Esophagus squamous epithelium (tissue), 5 donors: ENCODE data around the gene MCOLN2. TPM values are rescaled to one million over a fixed set of nuclear protein-coding genes. Genes with fewer than 3 reads are reported as not detected.
A peak's percentile ranks its signal among the peaks of the same experiment; 100 is the strongest.

Experiments
- DNase-seq: peaks from one replicate; lab custom pipeline; 2025; lab: John Stamatoyannopoulos, UW
- H3K27ac ChIP-seq, 4 donors: fragments of 200-600 bp; sonication (generic); one replicate each; pipeline ENCODE4 v1.5.1; 2016 to 2019; ENCODE audit warnings: mild to moderate bottlenecking in 1 of 4
- H3K27me3 ChIP-seq, 4 donors: fragments of 200-600 bp; sonication (generic); 1 replicate in 3 of 4; 2 replicates in 1 of 4; pipeline versions ENCODE4 v1.5.1 to v1.6.0; 2017 to 2021; ENCODE audit warnings: antibody characterized with exemption in 1 of 4
- H3K36me3 ChIP-seq, 3 donors: fragments of 200-600 bp; sonication (generic); one replicate each; pipeline ENCODE4 v1.5.1; 2016 to 2019
- H3K4me1 ChIP-seq, 3 donors: fragments of 200-600 bp; sonication (generic); one replicate each; pipeline ENCODE4 v1.5.1; 2017 to 2019
- H3K4me3 ChIP-seq, 4 donors: fragments of 200-600 bp; sonication (generic); 1 replicate in 3 of 4; 2 replicates in 1 of 4; pipeline ENCODE4 v1.5.1; 2016 to 2019; ENCODE audit warnings: mild to moderate bottlenecking in 2 of 4, moderate library complexity in 1 of 4
- H3K9me3 ChIP-seq, 3 donors: fragments of 200-600 bp; sonication (generic); one replicate each; pipeline ENCODE4 v1.5.1; 2016 to 2019
- POLR2A ChIP-seq, 4 donors: fragments of 450-650 bp; IDR thresholded peaks; one replicate each; pipeline ENCODE4 v1.6.1; 2017; ENCODE audit warnings: antibody characterized with exemption in 4 of 4, mild to moderate bottlenecking in 4 of 4, moderate library complexity in 3 of 4
- WGBS, 2 donors: methylation state at CpG; one replicate each; pipeline ENCODE4 v1.1.5; 2018; 5-methylcytosine and 5-hydroxymethylcytosine counted together
- intact Hi-C: fragments of 100-400 bp; cut with DNase I; formaldehyde crosslinking; loops from one replicate; pipeline ENCODE4 v1.15.0; 2022
- total RNA-seq, 4 donors: library from RNA; depleted of rRNA; stranded (reverse); fragments of >200 nt; gene quantifications; one replicate each; pipeline ENCODE4 v1.1.0, GENCODE V29; 2016
- TF ChIP-seq, protein P1 (sequence below), 6 experiments: fragments of 450-650 bp in 4 of 6; fragments of 200-600 bp in 2 of 6; sonication (generic) in 2 of 6; IDR thresholded peaks; one replicate each; pipeline ENCODE4 v1.5.1; 2016 to 2019; ENCODE audit warnings: antibody characterized with exemption in 6 of 6, mild to moderate bottlenecking in 4 of 6, moderate library complexity in 4 of 6
- donor health status: DM: yes; HTN: yes; CAD: no.

Gene MCOLN2
- total RNA-seq, 4 donors from 2014 or later, result 0.38 to 4.4 (median 2.4) TPM

DNA sequence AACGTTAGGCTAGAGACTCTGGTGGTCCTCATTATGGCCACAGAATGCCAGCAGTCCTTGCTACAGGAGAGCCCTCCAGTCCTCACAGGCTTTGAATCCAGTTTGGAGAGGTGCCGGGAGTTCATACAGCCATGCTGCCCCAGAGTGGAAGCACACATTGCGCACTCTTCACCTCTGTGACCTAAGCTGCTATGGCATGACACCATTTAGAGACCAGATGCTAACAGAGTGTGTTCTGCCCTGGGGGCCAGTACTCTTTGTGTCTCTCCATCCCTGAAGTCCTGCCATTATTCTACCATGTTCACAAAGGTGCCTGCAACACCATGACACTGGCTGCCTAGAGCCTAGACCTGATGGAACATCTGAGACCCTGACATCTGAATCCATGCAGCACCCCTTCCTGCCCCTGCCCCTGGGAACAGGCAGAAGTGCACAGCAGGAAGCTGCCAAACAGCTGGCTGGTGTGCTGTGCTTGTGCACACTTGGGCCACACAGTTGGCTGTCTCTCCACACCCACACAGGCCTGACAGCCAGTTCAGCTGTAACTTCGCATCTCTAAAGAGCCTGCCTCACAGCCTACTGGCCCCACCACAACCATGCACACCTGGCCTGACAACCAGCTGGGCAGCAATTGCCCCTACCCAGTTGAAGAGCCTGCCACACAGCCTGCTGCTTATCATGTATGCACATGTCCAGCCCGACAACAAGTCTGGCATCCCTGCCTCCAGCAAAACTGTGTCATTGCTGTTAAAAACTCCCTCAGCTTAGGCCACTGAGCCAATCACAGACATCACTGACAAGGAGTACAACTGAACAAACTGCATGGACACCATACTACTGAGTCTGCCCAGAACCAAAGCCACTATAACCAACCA lies 49.1 kb downstream of the MCOLN2 start:
- H3K9me3 ChIP-seq, result no peaks in the 10 kb centered on the region
- peaks cover 18 to 40% (median 24%) of the 10 kb centered on the region in 3 donors for H3K4me1 ChIP-seq
- H3K27me3 ChIP-seq, result no peaks in the 10 kb centered on the region
- intact Hi-C loops, result loop anchor here (5.0 kb wide), 1 partner anchor 310 kb away; the partner anchor contains the start of gene C1orf52
- peak overlapping the region; percentile 9 to 79 (median 39) for H3K27ac ChIP-seq
- 17 to 61% methylated on average over 1 to 5 of the region's 5 CpGs for WGBS, 2 donors
- no peak overlapping the region for H3K4me3 ChIP-seq
- DNase-seq, result no peak
- TF ChIP-seq, protein P1, sequence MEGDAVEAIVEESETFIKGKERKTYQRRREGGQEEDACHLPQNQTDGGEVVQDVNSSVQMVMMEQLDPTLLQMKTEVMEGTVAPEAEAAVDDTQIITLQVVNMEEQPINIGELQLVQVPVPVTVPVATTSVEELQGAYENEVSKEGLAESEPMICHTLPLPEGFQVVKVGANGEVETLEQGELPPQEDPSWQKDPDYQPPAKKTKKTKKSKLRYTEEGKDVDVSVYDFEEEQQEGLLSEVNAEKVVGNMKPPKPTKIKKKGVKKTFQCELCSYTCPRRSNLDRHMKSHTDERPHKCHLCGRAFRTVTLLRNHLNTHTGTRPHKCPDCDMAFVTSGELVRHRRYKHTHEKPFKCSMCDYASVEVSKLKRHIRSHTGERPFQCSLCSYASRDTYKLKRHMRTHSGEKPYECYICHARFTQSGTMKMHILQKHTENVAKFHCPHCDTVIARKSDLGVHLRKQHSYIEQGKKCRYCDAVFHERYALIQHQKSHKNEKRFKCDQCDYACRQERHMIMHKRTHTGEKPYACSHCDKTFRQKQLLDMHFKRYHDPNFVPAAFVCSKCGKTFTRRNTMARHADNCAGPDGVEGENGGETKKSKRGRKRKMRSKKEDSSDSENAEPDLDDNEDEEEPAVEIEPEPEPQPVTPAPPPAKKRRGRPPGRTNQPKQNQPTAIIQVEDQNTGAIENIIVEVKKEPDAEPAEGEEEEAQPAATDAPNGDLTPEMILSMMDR (IDR thresholded peaks at IDR 0.05), result no peak
- TF ChIP-seq POLR2A (IDR thresholded peaks at IDR 0.05), result no peak
- H3K36me3 ChIP-seq, result no peaks in the 10 kb centered on the region

DNA sequence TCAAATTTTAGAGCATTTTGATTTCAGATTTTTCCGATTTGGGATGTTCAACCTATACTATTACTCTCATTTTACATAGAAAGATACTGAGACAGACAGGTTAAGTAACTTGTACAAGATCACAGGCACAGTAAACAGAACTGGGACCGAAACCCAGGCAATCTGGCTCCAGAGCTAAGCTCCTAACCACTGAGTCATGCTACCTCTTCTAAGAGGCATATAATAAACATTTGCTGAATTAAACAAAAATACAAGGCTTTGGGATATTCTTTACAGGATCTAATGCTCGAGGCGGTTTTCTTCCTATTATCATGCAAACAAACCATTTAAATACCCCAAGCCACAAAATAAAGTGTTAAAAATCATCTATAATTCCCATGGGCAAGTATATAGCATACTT lies 50.3 kb downstream of the MCOLN2 start:
- Histone ChIP-seq H3K4me1 (peaks cover 18 to 40% (median 24%) of the 10 kb centered on the region in 3 donors), H3K27me3 (no peaks in the 10 kb centered on the region), H3K27ac (peak overlapping the region in 3 of 4 donors; percentile 38 to 82 (median 79)), H3K9me3 (no peaks in the 10 kb centered on the region), H3K4me3 (no peak overlapping the region), H3K36me3 (no peaks in the 10 kb centered on the region)
- intact Hi-C loops, result loop anchor here (5.0 kb wide), 1 partner anchor 311 kb away; the partner anchor contains the start of gene C1orf52
- no peak for DNase-seq
- 59 to 65% methylated on average over 4 of the region's 4 CpGs for WGBS, 2 donors
- no peak for TF ChIP-seq POLR2A (IDR thresholded peaks at IDR 0.05)
- TF ChIP-seq, protein P1 (IDR thresholded peaks at IDR 0.05), result no peak

DNA sequence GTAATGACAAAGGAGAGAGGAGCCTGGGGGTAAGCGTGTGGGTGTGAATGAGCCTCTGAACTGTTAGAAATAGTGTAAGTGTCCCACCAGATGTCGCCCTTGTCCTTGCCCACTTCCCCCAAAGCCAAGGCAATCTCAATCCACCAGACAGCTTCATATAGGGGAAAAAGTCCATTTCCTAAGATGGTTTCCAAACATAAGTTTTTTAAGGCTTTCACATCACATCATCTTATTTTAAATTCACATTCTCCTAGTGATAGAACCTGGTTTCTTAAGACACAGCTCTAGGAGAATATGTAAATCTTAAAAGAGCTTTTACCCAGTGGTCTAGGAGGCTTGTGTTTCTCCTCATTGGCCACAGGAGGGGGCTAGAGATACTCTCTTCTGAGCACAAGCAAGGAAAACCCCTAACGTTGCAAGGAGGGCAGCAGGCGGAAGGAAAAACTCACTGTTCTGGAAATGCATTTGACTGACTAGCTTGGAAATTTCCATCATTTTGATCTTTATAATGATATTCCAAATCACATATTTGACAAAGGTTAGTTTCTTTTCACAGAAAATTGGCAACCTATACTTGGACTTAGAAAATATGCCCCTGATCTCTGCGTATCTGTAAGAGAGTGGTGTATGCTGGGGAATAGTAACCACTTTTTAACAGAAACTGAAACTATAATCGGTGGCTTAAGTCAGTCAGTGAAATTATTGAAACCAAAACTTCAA lies 52.0 kb downstream of the MCOLN2 start:
- no peak for TF ChIP-seq POLR2A (IDR thresholded peaks at IDR 0.05)
- TF ChIP-seq, protein P1 (IDR thresholded peaks at IDR 0.05), result peak; percentile 79 to 95 (median 90)
- peaks cover 18 to 40% (median 24%) of the 10 kb centered on the region in 3 donors for H3K4me1 ChIP-seq
- H3K4me3 ChIP-seq, result peak overlapping the region in 3 of 4 donors; percentile 45 to 67 (median 48)
- 1 to 2% methylated on average over 6 of the region's 6 CpGs for WGBS, 2 donors
- no peaks in the 10 kb centered on the region for H3K9me3 ChIP-seq
- no peaks in the 10 kb centered on the region for H3K27me3 ChIP-seq
- peak overlapping the region; percentile 38 to 86 (median 80) for H3K27ac ChIP-seq
- intact Hi-C loops, result loop anchor here (5.0 kb wide), 1 partner anchor 312 kb away; the partner anchor contains the start of gene C1orf52
- H3K36me3 ChIP-seq, result no peaks in the 10 kb centered on the region
- no peak for DNase-seq

DNA sequence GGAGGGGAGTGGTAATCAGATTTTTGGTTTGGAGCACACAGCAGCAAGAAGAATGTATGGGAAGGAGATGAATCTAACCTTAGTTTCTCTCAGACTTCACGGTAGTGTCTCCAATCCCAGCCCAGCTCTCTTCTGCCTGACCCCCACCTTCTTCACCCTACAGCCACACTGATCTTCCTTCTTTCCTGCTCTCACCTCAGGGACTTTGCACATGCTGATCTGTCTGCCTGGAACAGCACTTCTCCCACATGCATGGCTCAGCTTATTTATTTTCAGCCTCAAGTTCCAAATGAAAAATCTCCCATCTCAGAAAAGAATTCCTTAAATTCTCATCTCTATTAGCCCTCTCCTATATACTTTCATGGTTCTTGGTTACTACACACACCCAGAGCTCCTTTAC lies 55.1 kb downstream of the MCOLN2 start:
- Histone ChIP-seq H3K9me3 (no peaks in the 10 kb centered on the region), H3K4me3 (no peak overlapping the region), H3K36me3 (no peaks in the 10 kb centered on the region), H3K27ac (no peak overlapping the region), H3K27me3 (no peaks in the 10 kb centered on the region), H3K4me1 (peaks cover 13 to 31% (median 13%) of the 10 kb centered on the region in 3 donors)
- TF ChIP-seq, protein P1 (IDR thresholded peaks at IDR 0.05), result no peak
- no peak for TF ChIP-seq POLR2A (IDR thresholded peaks at IDR 0.05)
- DNase-seq, result no peak
- intact Hi-C loops, result no loop called here
- WGBS, 2 donors, result 74 to 88% methylated on average over 1 of the region's 1 CpG
